A673 (cell line): ENCODE data around the gene ZNF664. TPM values are rescaled to one million over a fixed set of nuclear protein-coding genes. Genes with fewer than 3 reads are reported as not detected.

Experiments
- BruUV-seq: library from RNA; stranded (reverse); fragments of 400-500 nt; replicated peaks from 2 replicates; lab custom pipeline; 2021; lab: Mats Ljungman, UMichigan
- CTCF ChIA-PET: fragments of 300-600 bp; sonication (Branson Sonifier 250); formaldehyde crosslinking; loops from one replicate; lab custom pipeline; 2022; ENCODE audit warnings: antibody characterized with exemption; lab: Charles Lee
- POLR2A ChIA-PET: fragments of 300-600 bp; sonication (Branson Sonifier 250); formaldehyde crosslinking; loops from one replicate; lab custom pipeline; 2022; ENCODE audit warnings: antibody characterized with exemption; ENCODE audit not compliant: low non-redundant PET; lab: Charles Lee
- DNase-seq: peaks from one replicate; pipeline ENCODE4 v3.0.0-alpha.2; 2015; ENCODE audit warnings: low spot score
- H3K27ac ChIP-seq: fragments of 200-600 bp; sonication (generic); 2 replicates; pipeline ENCODE4 v1.5.1; 2016; ENCODE audit warnings: mixed run types, low read depth, mild to moderate bottlenecking, mixed read lengths, antibody characterized with exemption, low read length; ENCODE audit not compliant: poor library complexity, severe bottlenecking
- H3K27me3 ChIP-seq: fragments of 200-600 bp; sonication (generic); replicated peaks from 2 replicates; pipeline ENCODE4 v1.6.1; 2017; ENCODE audit warnings: mixed run types, low read depth, mild to moderate bottlenecking, mixed read lengths, antibody characterized with exemption, low read length; ENCODE audit not compliant: insufficient read depth, poor library complexity
- H3K36me3 ChIP-seq: fragments of 200-600 bp; sonication (generic); 2 replicates; pipeline ENCODE4 v1.6.1; 2016; ENCODE audit warnings: mixed run types, mild to moderate bottlenecking, mixed read lengths, antibody characterized with exemption, low read length; ENCODE audit not compliant: insufficient read depth, poor library complexity, severe bottlenecking
- H3K4me1 ChIP-seq: fragments of 200-600 bp; sonication (generic); 2 replicates; pipeline ENCODE4 v1.6.1; 2017; ENCODE audit warnings: mixed run types, mild to moderate bottlenecking, mixed read lengths, antibody characterized with exemption, low read length; ENCODE audit not compliant: insufficient read depth, poor library complexity, severe bottlenecking
- H3K4me3 ChIP-seq: fragments of 200-600 bp; sonication (generic); 2 replicates; pipeline ENCODE4 v1.5.1; 2016; ENCODE audit warnings: low read depth, mixed run types, mild to moderate bottlenecking, mixed read lengths, low read length; ENCODE audit not compliant: poor library complexity, severe bottlenecking
- H3K9me3 ChIP-seq: fragments of 200-600 bp; sonication (generic); 2 replicates; pipeline ENCODE4 v1.6.1; 2016; ENCODE audit warnings: mixed run types, low read depth, mild to moderate bottlenecking, mixed read lengths, antibody characterized with exemption, low read length; ENCODE audit not compliant: poor library complexity, severe bottlenecking
- CTCF ChIP-seq: fragments of 300-800, 200-600 bp; sonication (generic); conservative IDR thresholded peaks from 2 replicates; pipeline ENCODE4 v1.5.1; 2017; ENCODE audit warnings: low read depth, mild to moderate bottlenecking, antibody characterized with exemption, low read length, moderate library complexity, mixed read lengths
- EZH2 ChIP-seq: fragments of 200-600 bp; sonication (generic); IDR thresholded peaks from 2 replicates; pipeline ENCODE4 v1.6.1; 2017; ENCODE audit warnings: borderline replicate concordance, low read depth, mild to moderate bottlenecking, mixed read lengths, antibody characterized with exemption, low read length; ENCODE audit not compliant: poor library complexity, severe bottlenecking
- intact Hi-C: fragments of 100-400 bp; cut with micrococcal nuclease; formaldehyde crosslinking; loops from one replicate; pipeline ENCODE4 v1.10.0; 2022; ENCODE audit not compliant: unreplicated experiment
- total RNA-seq: library from RNA; stranded (reverse); gene quantifications from 2 replicates; pipeline ENCODE4 v1.2.3, GENCODE V29; 2021

Gene ZNF664
- total RNA-seq, 1 experiment from 2014 or later, result 135 TPM

DNA sequence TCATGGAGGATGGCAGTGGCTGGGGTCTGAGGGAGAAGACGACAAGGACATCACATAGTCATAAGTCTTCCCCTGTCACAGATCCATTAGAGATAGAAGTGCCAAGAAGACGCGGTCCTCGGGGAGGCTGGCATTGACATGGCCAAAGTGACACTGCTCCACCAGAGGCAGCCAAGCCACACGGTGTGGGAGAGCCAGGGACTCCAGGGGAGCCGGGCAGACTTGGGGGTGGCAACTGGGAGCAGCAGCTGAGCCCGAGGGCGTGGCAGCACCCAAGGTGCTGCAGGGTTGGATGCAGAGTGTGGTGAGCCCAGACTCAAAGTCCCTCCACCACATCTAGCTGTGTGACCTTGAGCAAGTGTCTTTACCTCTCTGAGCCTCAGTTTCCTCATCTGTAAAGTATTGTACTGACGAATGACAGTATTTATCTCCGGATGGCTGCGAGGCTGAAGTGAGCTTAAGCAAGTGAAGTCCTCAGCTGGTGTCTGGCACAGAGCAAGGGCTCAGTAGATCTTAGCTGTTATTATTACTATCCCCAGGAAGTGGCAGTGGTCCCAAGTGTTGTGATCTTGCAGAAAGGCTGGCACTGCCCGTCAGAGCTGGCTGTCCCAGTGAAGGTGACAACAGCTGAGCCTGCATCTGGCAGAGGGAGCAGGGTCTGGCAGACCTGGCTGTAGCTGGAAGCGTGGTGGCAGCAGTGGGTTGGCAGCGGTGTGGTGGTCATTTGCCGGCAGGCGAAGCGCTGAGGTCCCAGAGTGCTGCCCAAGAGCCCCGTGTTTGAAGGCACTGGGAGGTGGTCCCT, 54.9 kb downstream of the ZNF664 start:
- no peak overlapping the region for H3K4me3 ChIP-seq
- intact Hi-C loops, result no loop called here
- no TSS peak for BruUV-seq
- no peaks in the 10 kb centered on the region for H3K9me3 ChIP-seq
- H3K27me3 ChIP-seq, result no peaks in the 10 kb centered on the region
- no peaks in the 10 kb centered on the region for H3K4me1 ChIP-seq
- no peak for TF ChIP-seq CTCF
- no peak for TF ChIP-seq EZH2
- ChIA-PET POLR2A (no interaction called here), CTCF (no interaction called here)
- DNase-seq, result no peak
- no peak overlapping the region for H3K27ac ChIP-seq
- H3K36me3 ChIP-seq, result no peaks in the 10 kb centered on the region

DNA sequence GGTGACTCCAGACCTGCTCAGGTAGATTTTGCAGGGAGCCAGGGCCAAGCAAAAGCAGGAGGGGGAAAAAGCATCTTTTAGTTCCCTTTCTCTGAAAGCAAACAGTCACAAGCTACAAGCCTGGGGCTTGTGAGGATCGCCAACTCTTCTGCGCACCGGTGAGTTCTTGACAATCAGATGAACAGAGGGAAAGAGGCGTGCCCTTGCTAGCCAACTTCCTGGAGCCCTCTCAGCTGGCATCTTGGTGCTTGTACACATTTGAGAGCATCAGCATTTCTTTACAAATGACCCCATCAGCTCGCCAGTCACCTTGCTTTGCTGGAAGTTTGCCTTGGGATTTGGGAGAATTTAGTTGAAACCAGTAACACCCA, 55.5 kb downstream of the ZNF664 start:
- no TSS peak for BruUV-seq
- H3K9me3 ChIP-seq, result no peaks in the 10 kb centered on the region
- H3K4me1 ChIP-seq, result no peaks in the 10 kb centered on the region
- no peak overlapping the region for H3K27ac ChIP-seq
- H3K36me3 ChIP-seq, result no peaks in the 10 kb centered on the region
- ChIA-PET CTCF (no interaction called here), POLR2A (no interaction called here)
- H3K27me3 ChIP-seq, result no peaks in the 10 kb centered on the region
- intact Hi-C loops, result no loop called here
- H3K4me3 ChIP-seq, result no peak overlapping the region
- no peak for DNase-seq
- no peak for TF ChIP-seq CTCF
- no peak for TF ChIP-seq EZH2

- TF ChIP-seq EZH2 (no peak), CTCF (no peak)
- intact Hi-C loops, result loop anchor here (2.0 to 10.0 kb wide), 2 partner anchors 229 to 875 kb away; no protein-coding TSS in a partner anchor
- Histone ChIP-seq H3K27me3 (no peaks in the 10 kb centered on the region), H3K4me3 (no peak overlapping the region), H3K36me3 (no peaks in the 10 kb centered on the region), H3K9me3 (no peaks in the 10 kb centered on the region), H3K27ac (no peak overlapping the region), H3K4me1 (no peaks in the 10 kb centered on the region)
- POLR2A ChIA-PET, result no interaction called here
- no peak for DNase-seq
- CTCF ChIA-PET, result no interaction called here
- no TSS peak for BruUV-seq
Observed at GRCh38 chr12:124030008-124030407, 57.0 kb downstream of the ZNF664 start.
